GM19397 (cell line): Measurements from ENCODE around the gene PSMD14.
"Not testable (repeated sequence)": the region's sequence is repeated elsewhere in the genome, so short reads cannot be mapped to it uniquely, and the experiment has no call there.

Experiments
- ATAC-seq: cut with Tn5 transposase; IDR thresholded peaks from one replicate; pipeline ENCODE4 v1.9.1; 2021; ENCODE audit warnings: mild to moderate bottlenecking, moderate library complexity; ENCODE audit not compliant: unreplicated experiment

Gene PSMD14

GRCh38 chr2:161332371-161332967 is 24.2 kb downstream of the PSMD14 start:
- no peak for ATAC-seq

DNA sequence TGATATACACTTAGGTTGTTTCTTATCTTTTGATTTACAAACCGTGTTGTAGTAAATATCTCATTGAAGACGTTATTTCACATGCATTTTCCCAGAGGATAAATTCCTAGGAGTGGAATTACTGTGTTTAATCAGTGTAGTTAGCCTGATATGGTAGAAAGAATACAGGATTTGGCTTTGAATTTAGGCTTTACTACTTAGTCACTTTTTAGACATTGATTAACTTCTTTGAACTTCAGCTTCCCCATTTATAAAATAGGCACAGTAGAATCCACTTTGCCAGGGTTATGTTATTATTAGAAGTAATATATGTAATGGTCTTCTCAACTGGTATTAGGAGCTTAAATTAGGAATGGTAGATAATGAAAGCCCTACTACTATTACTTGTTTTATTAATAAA is 27.4 kb downstream of the PSMD14 start:
- no peak for ATAC-seq

DNA sequence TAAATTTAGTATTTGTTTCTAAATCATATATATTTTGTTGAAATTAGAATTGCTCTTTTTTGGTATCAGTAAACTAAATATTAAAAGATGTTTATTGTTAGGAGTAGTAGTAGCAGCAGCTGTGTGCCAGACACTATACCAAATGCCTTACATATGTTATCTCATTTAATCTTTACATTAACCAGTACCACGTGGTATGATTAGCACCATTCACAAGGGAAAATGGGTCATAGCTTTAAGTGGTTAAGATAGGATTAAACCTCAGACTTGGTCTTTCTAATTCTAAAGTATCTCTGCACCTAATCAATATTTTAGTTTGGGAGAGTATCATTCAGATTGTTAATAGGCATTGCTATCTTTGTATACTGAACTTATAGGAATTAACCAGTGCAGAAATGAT is 29.0 kb downstream of the PSMD14 start:
- ATAC-seq = no peak

DNA sequence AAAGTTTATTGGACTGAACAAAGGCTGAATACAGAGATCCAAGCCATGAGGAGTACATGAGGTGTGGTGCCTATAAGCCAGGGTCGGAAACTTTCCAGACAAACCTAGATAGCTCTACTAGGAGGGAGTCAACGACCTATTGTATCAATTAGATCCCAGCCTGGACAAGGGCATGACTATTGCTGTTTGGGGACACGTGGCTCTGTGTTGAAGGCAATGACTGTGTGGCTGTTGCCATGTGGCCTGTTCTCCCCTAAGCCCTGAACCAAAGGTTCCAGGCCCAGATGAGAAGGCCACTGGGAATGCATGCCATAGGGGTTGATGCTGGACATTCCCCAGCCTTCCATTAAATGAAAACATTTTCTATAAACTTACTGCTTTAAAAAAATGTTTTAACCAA is 31.3 kb downstream of the PSMD14 start:
- ATAC-seq = not testable (repeated sequence)

- not testable (repeated sequence) for ATAC-seq
Observed at GRCh38 chr2:161340930-161341413, 32.7 kb downstream of the PSMD14 start.

DNA sequence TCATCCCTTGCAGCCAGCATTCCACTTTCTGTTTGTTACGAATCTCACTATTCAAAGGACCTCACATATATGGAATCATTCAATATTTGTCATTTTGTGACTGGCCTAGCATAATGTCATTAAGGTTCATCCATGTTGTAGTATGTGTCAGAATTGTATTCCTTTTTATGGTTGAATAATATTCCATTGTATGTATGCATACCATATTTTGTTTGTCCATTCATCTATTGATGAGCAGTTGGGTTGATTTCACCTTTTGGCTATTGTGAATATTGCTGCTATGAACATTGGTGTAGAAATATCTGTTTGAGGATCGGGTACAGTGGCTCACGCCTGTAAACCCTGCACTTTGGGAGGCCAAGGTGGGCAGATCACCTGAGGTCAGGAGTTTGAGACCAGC is 35.0 kb downstream of the PSMD14 start:
- ATAC-seq = no peak

- ATAC-seq = no peak
Observed at GRCh38 chr2:161344692-161345091, 36.5 kb downstream of the PSMD14 start.

DNA sequence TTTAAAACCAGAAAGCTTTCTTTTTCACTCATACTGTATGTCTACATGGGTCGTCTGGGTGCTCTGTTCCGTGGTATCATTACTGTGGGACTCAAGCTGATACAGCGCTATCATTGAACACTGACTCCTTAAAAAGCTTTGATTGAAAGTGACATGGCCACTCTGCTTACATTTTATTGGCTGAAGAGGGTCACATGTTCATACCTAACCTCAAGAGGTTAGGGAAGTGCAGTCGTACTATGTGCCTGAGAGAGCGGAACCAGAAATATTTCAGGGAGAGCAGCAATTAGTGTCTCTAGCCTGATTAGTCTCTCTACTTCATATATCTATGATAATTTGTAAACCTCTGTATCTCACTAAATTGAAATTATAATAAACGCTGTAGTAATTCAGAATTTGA is 43.5 kb downstream of the PSMD14 start:
- ATAC-seq = no peak

- ATAC-seq = no peak
Observed at GRCh38 chr2:161352719-161353118, 44.5 kb downstream of the PSMD14 start.

DNA sequence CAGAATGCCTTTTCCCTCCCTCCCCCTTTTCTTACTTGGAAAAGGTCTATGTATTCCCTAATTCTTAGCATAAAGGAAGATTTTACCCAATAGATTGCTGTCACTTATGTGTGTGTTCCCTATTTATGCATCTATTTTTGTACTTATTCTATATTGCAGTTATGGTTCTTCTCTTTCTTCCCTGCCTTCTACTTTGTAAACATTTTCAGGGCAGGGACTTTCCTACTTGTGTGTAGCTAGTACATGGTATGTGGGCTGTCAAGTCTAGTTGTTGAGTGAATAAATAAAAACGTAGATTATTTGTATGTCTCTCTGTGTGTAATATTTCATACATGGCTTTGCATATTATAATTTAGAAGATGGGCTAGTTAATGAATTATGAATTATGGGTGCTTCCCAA is 45.3 kb downstream of the PSMD14 start:
- no peak for ATAC-seq

GRCh38 chr2:161354106-161354505 is 45.9 kb downstream of the PSMD14 start:
- no peak for ATAC-seq

GRCh38 chr2:161355106-161355505 is 46.9 kb downstream of the PSMD14 start:
- no peak for ATAC-seq

DNA sequence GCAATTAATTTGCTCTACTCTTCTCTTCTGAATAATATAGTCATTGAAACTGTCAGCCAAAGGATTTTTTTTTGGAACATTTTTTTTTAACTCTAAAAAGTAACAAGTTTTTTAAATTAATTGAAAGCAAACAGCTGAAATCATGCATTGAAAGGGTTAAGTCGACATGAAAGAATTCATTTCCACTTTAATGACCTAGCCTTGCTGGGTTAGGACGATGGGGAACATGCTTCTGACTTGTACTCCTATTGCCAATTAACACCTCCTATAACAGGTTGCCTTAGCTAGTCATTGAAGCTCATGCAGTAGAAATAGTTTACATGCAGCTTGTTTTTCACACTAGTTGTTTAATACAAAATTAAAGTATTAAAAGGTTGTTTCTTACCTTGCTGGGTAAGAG is 47.8 kb downstream of the PSMD14 start:
- no peak for ATAC-seq

- no peak for ATAC-seq
Observed at GRCh38 chr2:161357097-161357496, 48.9 kb downstream of the PSMD14 start.

GRCh38 chr2:161358838-161359237 is 50.6 kb downstream of the PSMD14 start:
- ATAC-seq = no peak

DNA sequence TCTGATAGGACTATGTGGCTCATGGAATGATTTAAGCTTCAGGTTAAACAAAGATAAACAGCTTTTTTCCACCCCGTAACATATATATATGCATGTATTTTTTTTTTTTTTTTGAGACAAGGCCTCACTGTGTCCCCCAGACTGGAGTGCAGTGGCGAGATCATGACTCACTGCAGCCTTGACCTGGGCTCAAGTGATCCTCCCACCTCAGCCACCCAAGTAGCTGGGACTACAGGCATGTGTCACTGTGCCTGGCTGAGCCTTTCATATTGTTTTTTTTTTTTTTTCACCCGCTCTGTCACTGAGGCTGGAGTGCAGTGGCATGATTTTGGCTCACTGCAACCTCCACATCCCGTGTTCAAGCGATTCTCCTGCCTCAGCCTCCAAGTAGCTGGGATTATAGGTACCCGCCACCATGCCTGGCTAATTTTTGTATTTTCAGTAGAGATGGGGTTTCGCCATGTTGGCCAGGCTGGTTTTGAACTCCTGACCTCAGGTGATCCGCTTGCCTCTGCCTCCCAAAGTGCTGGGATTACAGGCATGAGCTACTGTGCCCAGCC is 52.0 kb downstream of the PSMD14 start:
- ATAC-seq = not testable (repeated sequence)

GRCh38 chr2:161362568-161363166 is 54.4 kb downstream of the PSMD14 start:
- no peak for ATAC-seq

- no peak for ATAC-seq
Observed at GRCh38 chr2:161367675-161368074, 59.5 kb downstream of the PSMD14 start.

- no peak for ATAC-seq
Observed at GRCh38 chr2:161369311-161369710, 61.1 kb downstream of the PSMD14 start.

DNA sequence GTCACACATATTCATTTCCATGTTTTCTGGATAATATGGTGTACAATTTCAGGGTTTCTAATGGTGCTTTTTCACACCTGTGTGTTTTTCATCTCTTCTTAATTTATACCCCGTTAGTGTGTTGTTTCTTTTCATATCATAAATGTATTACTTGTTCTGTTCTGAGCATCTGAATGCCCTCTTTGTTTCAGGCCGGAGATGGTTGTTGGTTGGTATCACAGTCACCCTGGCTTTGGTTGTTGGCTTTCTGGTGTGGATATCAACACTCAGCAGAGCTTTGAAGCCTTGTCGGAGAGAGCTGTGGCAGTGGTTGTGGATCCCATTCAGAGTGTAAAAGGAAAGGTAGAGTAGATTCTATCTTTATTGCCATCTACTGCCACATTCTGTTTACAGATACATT is 62.8 kb downstream of the PSMD14 start:
- no peak for ATAC-seq

DNA sequence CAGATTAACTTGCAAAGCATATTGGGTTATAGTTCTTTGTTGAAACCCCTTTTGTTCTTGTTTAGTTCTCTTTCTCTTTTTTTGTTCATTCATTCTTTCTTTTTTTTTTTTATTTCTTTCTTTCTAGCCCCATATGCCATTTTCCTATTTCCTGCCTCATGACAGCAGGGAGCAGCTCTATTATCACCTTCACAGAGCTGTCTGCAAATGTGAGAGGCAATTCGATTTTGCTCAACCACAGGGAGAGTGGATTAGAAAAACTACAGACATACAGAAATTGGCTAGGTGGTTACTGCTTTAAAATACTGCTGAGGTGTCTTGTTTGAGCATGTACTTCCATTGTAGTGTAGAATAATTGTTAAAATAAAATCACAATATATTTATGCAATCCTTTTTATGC is 63.6 kb downstream of the PSMD14 start:
- no peak for ATAC-seq

GRCh38 chr2:161373942-161374341 is 65.7 kb downstream of the PSMD14 start:
- ATAC-seq = no peak

GRCh38 chr2:161374446-161374845 is 66.2 kb downstream of the PSMD14 start:
- ATAC-seq = no peak
